Kidney (tissue), 14 donors: ENCODE measurements around the gene ADAT2. TPM values are rescaled to one million over a fixed set of nuclear protein-coding genes. Genes with fewer than 3 reads are reported as not detected.

ENCODE experiments used
- DNase-seq, 5 donors: peaks; one replicate each; pipeline ENCODE4 v3.0.0-alpha.2; 2013 to 2020
- FAIRE-seq: peaks from 2 replicates; lab custom pipeline; 2012; peaks lifted over from hg19 to GRCh38; lab: Jason Lieb, UNC
- H3K27ac ChIP-seq, 2 donors: one replicate each; pipeline ENCODE4 v1.7.0; 2013; ENCODE audit warnings: low read depth in 2 of 2, low read length in 2 of 2, inconsistent platforms in 1 of 2
- H3K27me3 ChIP-seq: one replicate; pipeline ENCODE4 v1.7.1; 2013; ENCODE audit warnings: low read length, inconsistent platforms; ENCODE audit not compliant: control insufficient read depth, insufficient read depth
- H3K36me3 ChIP-seq, 3 donors: one replicate each; pipeline versions ENCODE4 v1.7.0 to v1.7.1; 2013; ENCODE audit warnings: low read length in 3 of 3, control low read depth in 1 of 3, inconsistent platforms in 1 of 3; ENCODE audit not compliant: insufficient read depth in 3 of 3, control insufficient read depth in 2 of 3
- H3K4me1 ChIP-seq, 3 donors: one replicate each; pipeline versions ENCODE4 v1.7.0 to v1.7.1; 2013; ENCODE audit warnings: low read length in 3 of 3, inconsistent platforms in 1 of 3, low read depth in 1 of 3; ENCODE audit not compliant: control insufficient read depth in 2 of 3, insufficient read depth in 2 of 3
- H3K4me3 ChIP-seq, 3 donors: one replicate each; pipeline versions ENCODE4 v1.7.0 to v1.8.1; 2013; ENCODE audit warnings: low read length in 3 of 3, control low read depth in 1 of 3, inconsistent platforms in 1 of 3
- H3K9ac ChIP-seq, 3 donors: one replicate each; pipeline versions ENCODE4 v1.7.0 to v1.7.1; 2013; ENCODE audit warnings: low read length in 3 of 3, control low read depth in 1 of 3, inconsistent platforms in 1 of 3
- H3K9me3 ChIP-seq, 3 donors: one replicate each; pipeline versions ENCODE4 v1.7.0 to v1.7.1; 2013; ENCODE audit warnings: low read length in 3 of 3, control low read depth in 1 of 3, inconsistent platforms in 1 of 3; ENCODE audit not compliant: control insufficient read depth in 2 of 3, insufficient read depth in 1 of 3
- intact Hi-C: fragments of 100-400 bp; cut with DNase I; formaldehyde crosslinking; loops from one replicate; pipeline ENCODE4 v1.11.1; 2022
- polyA plus RNA-seq: library from polyadenylated mRNA; stranded (reverse); fragments of 350-450 nt; fragmentation: Illumina TruSeq; extraction: RNeasy Lipid Tissue Mini Kit (QIAGEN cat#74804); gene quantifications from one replicate; pipeline ENCODE4 v1.2.3, GENCODE V29; 2014; ENCODE audit warnings: low read depth, low replicate concordance; ENCODE audit not compliant: insufficient read depth
- total RNA-seq: library from RNA; stranded (reverse); fragmentation: NEBNext Ultra II Directional; extraction: Animal tissue kit (Norgen Biotek cat#: 25700); gene quantifications from one replicate; pipeline ENCODE4 v1.2.1, GENCODE V29; 2021
- TF ChIP-seq, protein P1 (sequence below): IDR thresholded peaks from 3 replicates; pipeline ENCODE4 v1.5.1; 2012; ENCODE audit warnings: mild to moderate bottlenecking, moderate library complexity, borderline replicate concordance; ENCODE audit not compliant: insufficient read depth; ENCODE audit errors: extremely low read depth
- donor health status: control.
- donor health status: control.
- donor health status: control.
- donor health status: control.
- donor health status: control.
- donor health status: DM: yes; HTN: yes; CAD: no.
- donor health status: Normal renal cell carcinoma (clear cell type).

The ADAT2 gene
- total and polyA plus RNA-seq, 2 donors from 2014 or later: 4.6 to 6.9 TPM

DNA sequence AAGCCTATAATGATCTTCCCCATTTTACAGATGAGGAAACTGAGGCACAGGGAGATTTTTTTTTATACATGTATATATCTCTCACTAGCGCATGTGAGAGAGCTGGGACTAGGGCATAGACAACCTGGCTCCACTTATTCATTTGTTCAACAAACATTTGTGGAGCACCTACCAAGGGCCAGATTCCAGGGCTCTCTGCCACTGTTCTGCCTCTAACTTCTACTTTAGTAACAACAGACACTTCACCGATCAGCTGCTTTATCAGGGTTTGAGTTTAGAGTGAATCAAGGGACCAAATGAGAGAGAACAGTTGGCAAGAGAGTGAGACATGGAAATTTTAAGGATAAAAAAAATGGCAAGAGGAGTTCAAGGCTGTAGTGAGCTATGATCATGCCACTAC is 7.4 kb downstream of the ADAT2 start:
- intact Hi-C loops: no loop called here
- Histone ChIP-seq H3K27ac (no peak overlapping the region), H3K36me3 (no peaks in the 10 kb centered on the region), H3K9me3 (no peaks in the 10 kb centered on the region), H3K4me1 (no peaks in the 10 kb centered on the region), H3K9ac (no peak overlapping the region), H3K27me3 (no peaks in the 10 kb centered on the region), H3K4me3 (no peak overlapping the region)
- FAIRE-seq (no peak), DNase-seq (no peak)
- TF ChIP-seq, protein P1, sequence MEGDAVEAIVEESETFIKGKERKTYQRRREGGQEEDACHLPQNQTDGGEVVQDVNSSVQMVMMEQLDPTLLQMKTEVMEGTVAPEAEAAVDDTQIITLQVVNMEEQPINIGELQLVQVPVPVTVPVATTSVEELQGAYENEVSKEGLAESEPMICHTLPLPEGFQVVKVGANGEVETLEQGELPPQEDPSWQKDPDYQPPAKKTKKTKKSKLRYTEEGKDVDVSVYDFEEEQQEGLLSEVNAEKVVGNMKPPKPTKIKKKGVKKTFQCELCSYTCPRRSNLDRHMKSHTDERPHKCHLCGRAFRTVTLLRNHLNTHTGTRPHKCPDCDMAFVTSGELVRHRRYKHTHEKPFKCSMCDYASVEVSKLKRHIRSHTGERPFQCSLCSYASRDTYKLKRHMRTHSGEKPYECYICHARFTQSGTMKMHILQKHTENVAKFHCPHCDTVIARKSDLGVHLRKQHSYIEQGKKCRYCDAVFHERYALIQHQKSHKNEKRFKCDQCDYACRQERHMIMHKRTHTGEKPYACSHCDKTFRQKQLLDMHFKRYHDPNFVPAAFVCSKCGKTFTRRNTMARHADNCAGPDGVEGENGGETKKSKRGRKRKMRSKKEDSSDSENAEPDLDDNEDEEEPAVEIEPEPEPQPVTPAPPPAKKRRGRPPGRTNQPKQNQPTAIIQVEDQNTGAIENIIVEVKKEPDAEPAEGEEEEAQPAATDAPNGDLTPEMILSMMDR: no peak

DNA sequence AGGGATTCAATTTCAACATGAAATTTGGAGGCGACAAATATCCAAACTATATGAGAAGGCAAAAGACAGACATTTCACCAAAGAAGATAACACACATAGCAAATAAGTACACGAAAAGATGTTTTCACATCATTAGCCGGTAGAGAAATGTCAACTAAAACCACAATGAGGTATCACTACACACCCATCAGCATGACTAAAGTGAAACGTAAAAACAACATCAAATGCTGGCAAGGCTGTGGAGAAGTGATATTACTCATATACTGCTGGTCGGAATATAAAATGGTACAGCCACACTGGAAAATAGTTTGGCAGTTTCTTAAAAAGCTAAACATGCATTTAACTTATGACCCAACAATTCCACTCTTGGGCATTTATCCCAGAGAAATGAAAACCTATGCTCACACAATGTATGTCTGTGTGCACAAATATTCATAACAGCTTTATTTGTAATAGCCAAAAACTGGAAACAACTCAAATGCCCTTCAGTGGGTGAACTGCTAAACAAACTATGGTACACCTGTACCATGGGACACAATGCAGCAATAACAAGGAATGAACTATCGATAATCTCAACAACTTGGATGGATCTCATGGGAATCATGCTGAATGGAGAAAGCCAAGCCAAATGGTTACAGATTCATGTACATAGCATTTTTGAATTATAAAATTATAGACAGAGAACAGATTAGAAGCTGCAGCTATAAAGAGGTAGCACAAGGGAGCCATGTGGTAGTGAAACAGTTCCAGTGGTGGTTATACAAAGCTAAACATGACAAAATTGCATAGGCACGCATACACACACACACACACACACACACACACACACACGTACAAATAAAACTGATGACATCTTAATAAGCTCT is 8.6 kb downstream of the ADAT2 start:
- no peak overlapping the region for H3K4me3 ChIP-seq
- no peaks in the 10 kb centered on the region for H3K4me1 ChIP-seq
- DNase-seq (no peak), FAIRE-seq (no peak)
- intact Hi-C loops: no loop called here
- H3K36me3 ChIP-seq: no peaks in the 10 kb centered on the region
- H3K27me3 ChIP-seq: no peaks in the 10 kb centered on the region
- TF ChIP-seq, protein P1: no peak
- no peak overlapping the region for H3K27ac ChIP-seq
- H3K9me3 ChIP-seq: no peaks in the 10 kb centered on the region
- H3K9ac ChIP-seq: no peak overlapping the region

- no peak overlapping the region for H3K4me3 ChIP-seq
- H3K27me3 ChIP-seq: no peaks in the 10 kb centered on the region
- no peaks in the 10 kb centered on the region for H3K4me1 ChIP-seq
- no peak overlapping the region for H3K27ac ChIP-seq
- peaks cover 0 to 2% (median 0%) of the 10 kb centered on the region in 3 donors for H3K36me3 ChIP-seq
- TF ChIP-seq, protein P1: no peak
- intact Hi-C loops: no loop called here
- H3K9me3 ChIP-seq: no peaks in the 10 kb centered on the region
- FAIRE-seq: no peak
- no peak overlapping the region for H3K9ac ChIP-seq
- DNase-seq: no peak
Measured at GRCh38 chr6:143441010-143441409, 9.5 kb downstream of the ADAT2 start.
